GM19372 (cell line): ENCODE results near the gene CFAP157.

ENCODE experiments used
- ATAC-seq: cut with Tn5 transposase; IDR thresholded peaks from one replicate; pipeline ENCODE4 v1.9.1; 2021; ENCODE audit warnings: mild to moderate bottlenecking, low read depth, moderate library complexity; ENCODE audit not compliant: unreplicated experiment

The CFAP157 gene

DNA sequence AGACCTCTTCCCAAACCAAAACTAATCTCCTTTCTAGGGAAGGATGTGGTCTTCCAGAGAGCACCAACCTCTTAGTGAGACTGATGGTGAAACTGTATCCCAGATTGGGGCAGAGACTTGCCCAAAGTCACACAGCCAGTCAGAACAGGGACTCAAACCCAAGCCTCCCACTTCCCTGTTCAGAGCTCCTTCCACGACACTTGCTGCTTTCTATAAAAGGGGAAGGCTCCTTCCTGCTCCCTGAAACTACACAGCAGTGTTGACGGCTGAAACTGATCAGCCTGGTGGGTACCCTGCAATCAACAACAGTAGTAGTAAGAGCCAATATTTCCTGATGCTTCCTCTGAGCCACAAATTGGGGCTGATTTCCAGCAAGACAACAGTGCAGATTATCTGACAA, 26.8 kb downstream of the CFAP157 start:
- no peak for ATAC-seq

DNA sequence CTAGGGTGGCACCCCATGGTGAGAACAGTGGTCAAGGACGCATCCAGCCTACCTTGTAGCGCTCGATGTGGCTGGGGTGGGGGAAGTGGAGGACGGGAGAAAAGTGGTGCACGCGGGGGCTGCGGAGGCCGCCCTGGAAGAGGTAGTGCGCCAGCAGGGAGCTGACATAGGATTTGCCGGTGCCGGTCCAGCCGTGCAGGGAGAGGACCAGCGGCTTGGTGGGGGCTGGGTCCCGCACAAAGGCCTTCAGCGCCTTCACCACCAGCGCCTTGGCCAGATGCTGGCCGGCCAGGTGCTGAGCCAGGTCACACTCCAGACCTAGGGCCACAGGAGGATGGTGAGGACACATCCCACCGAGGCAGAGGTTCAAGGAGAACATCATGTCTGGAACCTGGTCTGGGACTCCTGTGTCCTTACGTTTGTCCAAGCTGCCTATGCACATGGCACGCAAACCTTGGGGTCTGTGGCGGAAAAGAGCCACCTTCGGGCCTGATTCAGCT, 27.5 kb downstream of the CFAP157 start:
- no peak for ATAC-seq

DNA sequence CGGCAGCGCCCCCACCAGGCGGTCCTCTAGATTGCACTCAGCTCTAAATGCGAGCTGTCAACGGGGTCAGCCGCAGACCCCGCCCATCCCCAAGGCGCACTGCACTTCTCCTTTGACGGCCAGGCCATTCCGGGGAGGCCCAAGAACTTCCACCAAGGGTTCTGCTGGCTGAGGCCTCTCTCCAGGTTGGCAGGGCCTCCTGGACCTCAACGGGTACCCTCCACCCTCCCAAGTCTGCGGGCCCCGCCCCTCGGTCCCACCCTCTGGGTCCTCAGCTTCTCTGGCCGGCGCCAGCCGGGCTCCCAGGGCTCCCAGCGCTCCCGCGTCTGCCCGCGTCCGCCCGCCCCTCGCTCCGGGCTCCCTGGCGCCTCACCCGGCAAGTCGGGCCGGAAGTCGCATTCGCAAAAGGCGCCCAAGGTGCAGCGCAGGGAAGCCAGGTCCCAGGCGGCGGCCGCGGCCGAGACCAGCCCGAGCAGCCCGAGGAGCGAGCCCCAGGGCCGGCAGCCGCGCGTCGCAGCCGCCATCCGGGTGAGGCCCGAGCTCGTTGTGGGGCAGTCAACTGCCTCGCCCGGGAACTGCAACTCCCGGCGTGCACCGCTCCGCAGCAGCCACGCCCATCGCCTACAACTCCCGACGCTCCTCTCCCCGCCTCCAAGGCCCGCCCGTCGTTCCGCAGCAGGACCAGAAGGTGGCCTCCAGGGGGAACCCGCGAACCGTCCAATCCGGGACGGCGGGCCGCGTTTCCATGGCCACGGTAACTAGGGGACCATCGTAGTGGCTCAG, 28.1 kb downstream of the CFAP157 start, which contains the start of gene TOR2A:
Gene TOR2A, minus strand, starts transcription at position 548 of the 783 bp plus-strand sequence. Its CDS starts 24 bp downstream, at position 524.
- ATAC-seq = peak; percentile 83

DNA sequence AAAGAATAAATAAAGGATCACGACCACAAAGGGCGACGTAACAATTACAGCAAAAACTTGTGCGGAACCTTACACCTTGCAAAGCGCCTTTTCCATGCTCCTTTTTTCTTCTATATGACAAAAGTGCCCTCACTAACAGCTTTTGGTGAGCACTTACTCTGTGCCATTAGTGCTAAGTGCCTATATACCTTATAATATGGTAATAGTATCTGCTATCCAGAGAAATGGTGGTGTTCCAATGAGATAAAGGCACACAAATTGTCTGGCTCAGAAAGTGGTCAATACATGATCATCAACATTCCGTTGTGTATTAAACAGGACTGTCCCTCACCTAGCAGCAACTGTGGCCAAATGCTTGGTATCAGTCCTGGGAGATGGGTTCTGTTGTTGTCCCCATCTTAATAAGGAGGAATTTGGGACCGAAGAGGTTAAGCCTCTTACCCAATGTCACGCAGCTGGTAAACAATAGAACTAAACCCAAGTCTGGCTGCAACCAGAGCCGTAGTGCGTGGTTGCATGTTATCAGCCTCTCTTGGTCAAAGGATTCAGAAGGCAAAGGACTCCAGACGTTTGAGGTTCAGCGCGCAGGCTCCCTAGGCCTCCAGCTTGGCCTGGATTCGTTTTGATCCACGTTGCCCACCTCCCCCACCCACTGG, 28.9 kb downstream of the CFAP157 start:
- peak; percentile 27 for ATAC-seq

GRCh38 chr9:127738666-127739065, 31.9 kb downstream of the CFAP157 start:
- ATAC-seq = no peak

- no peak for ATAC-seq
Observed at GRCh38 chr9:127739614-127740330, 33.0 kb downstream of the CFAP157 start.

DNA sequence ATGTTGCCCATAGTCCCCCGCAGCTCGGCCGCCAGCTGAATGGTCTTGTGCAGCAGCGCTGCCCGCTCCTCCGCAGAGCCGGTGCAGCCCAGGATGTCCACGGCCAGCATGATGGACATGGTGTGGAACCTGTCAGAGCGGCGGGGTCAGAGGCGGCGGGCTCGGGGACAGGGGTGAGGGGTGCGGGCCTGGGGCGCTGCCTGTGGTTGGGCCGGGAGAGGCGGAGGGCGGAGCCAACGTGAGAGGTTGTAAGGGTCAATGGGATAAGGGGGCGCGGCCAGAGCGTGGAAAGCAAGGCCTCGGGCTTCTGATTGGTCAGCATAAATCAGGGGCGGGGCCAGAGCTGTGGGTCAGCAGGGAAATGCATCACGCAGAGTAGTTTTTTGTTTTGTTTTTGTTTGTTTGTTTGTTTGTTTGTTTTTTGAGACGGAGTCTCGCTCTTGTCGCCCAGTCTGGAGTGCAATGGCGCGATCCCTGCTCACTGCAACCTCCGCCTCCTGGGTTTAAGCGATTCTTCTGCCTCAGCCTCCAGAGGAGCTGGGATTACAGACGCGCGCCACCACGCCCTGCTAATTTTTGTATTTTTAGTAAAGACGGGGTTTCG, 35.1 kb downstream of the CFAP157 start:
- ATAC-seq = no peak

- ATAC-seq = no peak
Observed at GRCh38 chr9:127742435-127743088, 35.8 kb downstream of the CFAP157 start.

DNA sequence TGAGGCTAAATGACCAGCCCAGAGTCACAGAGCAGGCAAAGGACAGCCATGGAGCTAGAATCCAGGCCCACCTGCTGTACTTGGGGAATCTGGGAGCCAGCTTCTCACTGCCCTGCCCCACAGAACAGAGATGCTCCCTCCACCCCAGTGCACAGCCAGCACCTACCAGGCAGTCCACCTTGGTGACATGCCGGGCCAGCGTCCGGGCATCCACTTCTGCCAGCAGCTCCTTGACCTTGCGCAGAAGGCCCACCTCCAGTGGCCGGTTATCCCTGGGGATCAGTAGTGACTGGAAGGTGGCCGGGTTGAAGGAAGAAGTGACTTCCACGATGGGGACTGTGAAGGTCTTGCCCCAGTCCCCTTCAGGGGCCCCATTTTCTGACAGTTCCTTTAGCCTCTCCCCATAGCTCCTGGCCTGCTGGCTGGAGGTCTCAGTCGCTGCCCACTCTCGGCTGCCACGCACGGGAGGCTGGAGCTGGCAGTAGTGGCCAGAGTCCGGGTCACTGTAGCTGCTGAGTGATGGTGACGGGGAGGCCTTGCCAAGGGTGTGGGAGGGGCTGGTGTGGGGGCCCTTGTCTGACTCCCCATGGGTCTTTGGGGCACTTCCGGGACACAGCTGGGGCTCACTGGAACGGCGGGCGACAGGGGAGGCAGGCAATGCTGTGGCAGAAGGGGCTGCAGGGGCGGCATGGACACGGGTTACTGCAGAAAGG, 37.8 kb downstream of the CFAP157 start:
- no peak for ATAC-seq

GRCh38 chr9:127746959-127747569, 40.3 kb downstream of the CFAP157 start:
- ATAC-seq = no peak

GRCh38 chr9:127749090-127749787, 42.5 kb downstream of the CFAP157 start:
- ATAC-seq = no peak

GRCh38 chr9:127751269-127752054, 44.7 kb downstream of the CFAP157 start:
- ATAC-seq = no peak

DNA sequence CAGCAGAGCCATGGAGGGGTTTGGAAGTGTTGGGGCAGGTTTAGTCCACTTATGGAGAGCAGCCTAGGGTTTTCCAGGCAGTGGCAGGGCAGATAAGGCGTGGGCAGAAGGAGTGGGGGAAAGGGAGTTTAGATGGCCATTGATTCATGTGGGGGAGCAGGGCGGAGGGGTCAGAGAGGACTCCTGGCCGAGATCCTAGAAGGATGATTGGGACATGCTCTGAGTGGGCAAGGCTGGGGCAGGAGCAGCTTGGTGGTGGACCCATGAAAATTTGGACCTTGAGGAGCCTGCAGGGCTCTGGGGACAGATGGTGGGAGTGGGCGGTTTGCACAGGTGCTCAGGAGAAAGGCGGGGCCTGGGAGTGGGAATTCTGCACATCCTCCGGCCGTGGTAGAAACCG, 46.4 kb downstream of the CFAP157 start:
- ATAC-seq = no peak

- ATAC-seq = no peak
Observed at GRCh38 chr9:127753622-127754021, 46.8 kb downstream of the CFAP157 start.

DNA sequence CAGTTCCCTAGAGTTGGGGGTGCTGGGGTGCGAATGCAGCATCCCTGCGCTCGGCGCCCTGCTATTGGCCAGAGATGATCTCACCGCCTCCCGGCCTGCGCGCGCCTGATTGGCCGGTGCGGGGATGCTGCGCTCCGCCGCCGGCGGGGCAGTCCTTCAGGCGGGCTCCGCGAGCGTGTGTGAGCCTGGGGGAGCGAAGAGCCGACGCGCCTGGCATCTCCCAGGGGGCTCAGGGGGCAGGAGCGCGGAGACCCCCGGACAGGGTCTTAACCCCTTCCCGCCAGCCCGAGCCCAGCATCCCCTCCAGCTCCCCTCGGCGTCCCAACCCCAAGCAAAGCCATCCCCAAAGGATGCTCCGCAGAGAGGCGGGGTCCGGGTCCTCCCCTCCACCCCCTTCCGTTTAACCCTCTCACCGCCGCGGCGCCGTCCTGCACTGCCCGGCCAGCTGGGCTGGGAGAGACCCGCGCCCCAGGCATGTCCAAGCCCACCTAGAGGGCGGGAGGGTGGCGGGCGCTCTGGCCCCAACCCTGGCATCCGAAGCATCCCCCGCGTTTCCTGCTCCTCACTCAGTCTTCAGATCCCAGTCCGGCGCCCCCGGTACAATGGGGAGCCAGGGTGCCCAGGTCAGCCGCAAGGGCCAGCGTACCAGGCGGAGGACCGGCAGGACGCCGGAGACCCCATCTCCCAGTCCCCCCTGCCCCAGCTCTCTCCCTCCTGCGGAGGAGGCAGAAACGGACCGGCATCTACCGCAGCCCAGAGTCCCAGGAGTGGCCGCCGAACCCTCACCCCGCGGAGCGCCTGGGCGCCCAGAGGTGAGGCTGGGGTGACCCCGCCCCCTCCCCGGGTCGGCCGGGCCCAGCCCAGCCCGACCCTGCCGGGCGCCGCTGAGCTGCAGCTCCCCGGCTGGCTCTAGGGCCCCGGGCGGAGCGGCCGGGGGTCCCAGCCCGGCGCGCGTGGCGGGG, 47.6 kb downstream of the CFAP157 start:
- ATAC-seq = no peak
